Spleen (tissue), 11 donors: Measurements from ENCODE around the gene SMLR1. TPM values are rescaled to one million over a fixed set of nuclear protein-coding genes. Genes with fewer than 3 reads are reported as not detected.

ENCODE experiments used
- DNase-seq: peaks from one replicate; pipeline ENCODE4 v3.0.0-alpha.2; 2020
- H3K27ac ChIP-seq, 8 donors: fragments of 200-600 bp; sonication (generic) in 7 of 8; 1 replicate in 4 of 8; 2 replicates in 4 of 8; pipeline versions ENCODE4 v1.5.0 to v1.8.0; 2016 to 2021; ENCODE audit warnings: inconsistent platforms in 4 of 8, mild to moderate bottlenecking in 4 of 8, moderate library complexity in 1 of 8
- H3K27me3 ChIP-seq, 7 donors: fragments of 200-600 bp; sonication (generic) in 6 of 7; replicated peaks in 1 of 7; 1 replicate in 4 of 7; 2 replicates in 3 of 7; pipeline versions ENCODE4 v1.5.0 to v1.8.0; 2016 to 2021; ENCODE audit warnings: inconsistent platforms in 3 of 7, mild to moderate bottlenecking in 1 of 7
- H3K36me3 ChIP-seq, 6 donors: fragments of 200-600 bp; sonication (generic) in 5 of 6; 1 replicate in 4 of 6; 2 replicates in 2 of 6; pipeline versions ENCODE4 v1.5.0 to v1.8.0; 2016 to 2021; ENCODE audit warnings: inconsistent platforms in 2 of 6
- H3K4me1 ChIP-seq, 6 donors: fragments of 200-600 bp; sonication (generic) in 5 of 6; 1 replicate in 3 of 6; 2 replicates in 3 of 6; pipeline versions ENCODE4 v1.5.0 to v1.8.0; 2016 to 2021; ENCODE audit warnings: inconsistent platforms in 3 of 6
- H3K4me3 ChIP-seq, 8 donors: fragments of 200-600 bp; sonication (generic) in 7 of 8; 1 replicate in 4 of 8; 2 replicates in 4 of 8; pipeline versions ENCODE4 v1.5.0 to v1.8.0; 2016 to 2021; ENCODE audit warnings: inconsistent platforms in 4 of 8, mild to moderate bottlenecking in 4 of 8, moderate library complexity in 2 of 8
- H3K9me3 ChIP-seq, 8 donors: fragments of 200-600 bp; sonication (generic) in 7 of 8; 1 replicate in 4 of 8; 2 replicates in 4 of 8; pipeline versions ENCODE4 v1.5.0 to v1.8.0; 2016 to 2021; ENCODE audit warnings: inconsistent platforms in 4 of 8
- CTCF ChIP-seq, 11 experiments: fragments of 200-600 bp in 7 of 11; fragments of 450-650 bp in 4 of 11; sonication (generic) in 4 of 11; IDR thresholded peaks in 8 of 11; conservative IDR thresholded peaks in 3 of 11; 1 replicate in 7 of 11; 2 replicates in 4 of 11; pipeline versions ENCODE4 v1.4.0 to v1.8.0; 2016 to 2021; ENCODE audit warnings: antibody characterized with exemption in 11 of 11, inconsistent platforms in 4 of 11, mild to moderate bottlenecking in 1 of 11
- POLR2A ChIP-seq, 3 donors: fragments of 450-650 bp; IDR thresholded peaks; one replicate each; pipeline ENCODE4 v1.5.1; 2017; ENCODE audit warnings: antibody characterized with exemption in 3 of 3, mild to moderate bottlenecking in 1 of 3
- POLR2AphosphoS5 ChIP-seq, 3 donors: sonication (generic); formaldehyde crosslinking; IDR thresholded peaks; one replicate each; pipeline ENCODE4 v1.5.1; 2017; ENCODE audit warnings: antibody characterized with exemption in 3 of 3
- WGBS, 5 donors: extraction: QIAGEN DNeasy Blood & Tissue Kit in 3 of 5; methylation state at CpG; one replicate each; pipeline versions ENCODE4 v1.1.5 to v1.1.7; 2013 to 2018; 5-methylcytosine and 5-hydroxymethylcytosine counted together
- intact Hi-C: fragments of 100-400 bp; cut with DNase I; formaldehyde crosslinking; loops from one replicate; pipeline ENCODE4 v1.15.0; 2023; ENCODE audit warnings: low total_unique reads
- polyA plus RNA-seq, 3 donors: library from polyadenylated mRNA; stranded (reverse); fragments of 200-250 nt; gene quantifications; one replicate each; pipeline ENCODE4 v1.2.1, GENCODE V29; 2013
- total RNA-seq, 7 donors: library from RNA; depleted of rRNA in 3 of 7; stranded (reverse); fragments of >200 nt in 3 of 7; fragmentation: NEBNext Ultra II Directional in 4 of 7; extraction: Animal tissue kit (Norgen Biotek cat#: 25700) in 4 of 7; gene quantifications; one replicate each; pipeline versions ENCODE4 v1.1.0 to v1.2.1, GENCODE V29; 2016 to 2021
- donor health status: healthy with polysubstance abuse.
- donor health status: DM: no; HTN: no; CAD: no; lungs with moderate emphysema.
- donor health status: DM: no; HTN: no; CAD: no.
- donor health status: Bipolar disorder and iron deficiency.
- donor health status: healthy.
- donor health status: DM: no; HTN: no; CAD: no.
- donor health status: DM: yes; HTN: yes; CAD: no.

The SMLR1 gene
- total and polyA plus RNA-seq, 10 donors: not detected

- H3K36me3 ChIP-seq: no peaks in the 10 kb centered on the region
- TF ChIP-seq POLR2AphosphoS5 (IDR thresholded peaks at IDR 0.05): no peak
- TF ChIP-seq POLR2A (IDR thresholded peaks at IDR 0.05): no peak
- no peak for TF ChIP-seq CTCF (IDR thresholded peaks at IDR 0.05 in 8 of 11, conservative IDR thresholded peaks at IDR 0.05 in 3 of 11)
- intact Hi-C loops: no loop called here
- no peaks in the 10 kb centered on the region for H3K27me3 ChIP-seq
- H3K27ac ChIP-seq: no peak overlapping the region
- H3K9me3 ChIP-seq: peaks cover 0 to 4% (median 1%) of the 10 kb centered on the region in 8 donors
- H3K4me3 ChIP-seq: no peak overlapping the region
- WGBS, 5 donors: 79 to 97% (median 92%) methylated on average over 1 of the region's 1 CpG
- no peaks in the 10 kb centered on the region for H3K4me1 ChIP-seq
- DNase-seq: no peak
Observed at GRCh38 chr6:130822736-130823135, 4.5 kb upstream of the SMLR1 start.

- no peak overlapping the region for H3K4me3 ChIP-seq
- H3K4me1 ChIP-seq: no peaks in the 10 kb centered on the region
- H3K27ac ChIP-seq: no peak overlapping the region
- WGBS, 5 donors: 78 to 89% (median 84%) methylated on average over 5 of the region's 5 CpGs
- TF ChIP-seq CTCF (IDR thresholded peaks at IDR 0.05 in 8 of 11, conservative IDR thresholded peaks at IDR 0.05 in 3 of 11) (no peak), POLR2A (IDR thresholded peaks at IDR 0.05) (no peak), POLR2AphosphoS5 (IDR thresholded peaks at IDR 0.05) (no peak)
- H3K9me3 ChIP-seq: no peaks in the 10 kb centered on the region
- intact Hi-C loops: no loop called here
- no peaks in the 10 kb centered on the region for H3K36me3 ChIP-seq
- no peak for DNase-seq
- no peaks in the 10 kb centered on the region for H3K27me3 ChIP-seq
Observed at GRCh38 chr6:130824978-130825694, 2.1 kb upstream of the SMLR1 start.

- H3K9me3 ChIP-seq: no peaks in the 10 kb centered on the region
- intact Hi-C loops: no loop called here
- no peak overlapping the region for H3K4me3 ChIP-seq
- H3K4me1 ChIP-seq: no peaks in the 10 kb centered on the region
- DNase-seq: no peak
- WGBS, 5 donors: 69 to 85% (median 78%) methylated on average over 3 of the region's 3 CpGs
- no peak for TF ChIP-seq POLR2AphosphoS5 (IDR thresholded peaks at IDR 0.05)
- no peak for TF ChIP-seq POLR2A (IDR thresholded peaks at IDR 0.05)
- no peak for TF ChIP-seq CTCF (IDR thresholded peaks at IDR 0.05 in 8 of 11, conservative IDR thresholded peaks at IDR 0.05 in 3 of 11)
- H3K36me3 ChIP-seq: no peaks in the 10 kb centered on the region
- no peak overlapping the region for H3K27ac ChIP-seq
- H3K27me3 ChIP-seq: no peaks in the 10 kb centered on the region
Observed at GRCh38 chr6:130825772-130826441, 1.3 kb upstream of the SMLR1 start.

- H3K4me1 ChIP-seq: no peaks in the 10 kb centered on the region
- H3K27me3 ChIP-seq: no peaks in the 10 kb centered on the region
- H3K4me3 ChIP-seq: no peak overlapping the region
- 82 to 96% (median 90%) methylated on average over 4 of the region's 4 CpGs for WGBS, 5 donors
- H3K9me3 ChIP-seq: no peaks in the 10 kb centered on the region
- H3K36me3 ChIP-seq: no peaks in the 10 kb centered on the region
- TF ChIP-seq POLR2A (IDR thresholded peaks at IDR 0.05): no peak
- no peak for TF ChIP-seq CTCF (IDR thresholded peaks at IDR 0.05 in 8 of 11, conservative IDR thresholded peaks at IDR 0.05 in 3 of 11)
- TF ChIP-seq POLR2AphosphoS5 (IDR thresholded peaks at IDR 0.05): no peak
- no peak overlapping the region for H3K27ac ChIP-seq
- intact Hi-C loops: no loop called here
- no peak for DNase-seq
Observed at GRCh38 chr6:130826442-130827246, 562 bp upstream of the SMLR1 start.
